ENCODE measurements around the gene MCRIP2.

DNA sequence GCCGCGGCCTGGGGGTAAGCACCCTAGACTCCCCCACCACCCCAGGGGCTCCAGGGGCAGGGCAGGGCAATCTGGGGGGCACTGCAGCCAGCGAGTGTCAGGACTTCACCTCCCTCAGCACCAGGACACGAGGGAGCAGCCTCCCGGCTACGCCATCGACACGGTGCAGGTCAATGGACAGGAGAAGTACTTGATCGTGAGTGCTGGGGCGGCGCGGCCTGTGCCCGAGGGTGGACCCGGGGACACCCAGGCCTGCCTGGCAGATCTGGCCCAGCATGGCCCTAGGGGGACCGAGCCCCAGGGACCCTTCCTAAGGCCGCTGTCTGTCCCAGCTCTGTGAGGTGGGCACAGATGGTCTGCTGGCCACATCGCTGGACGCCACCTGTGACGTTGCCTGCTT is 30.7 kb downstream of the MCRIP2 start:
- TF ChIP-seq, protein P1, sequence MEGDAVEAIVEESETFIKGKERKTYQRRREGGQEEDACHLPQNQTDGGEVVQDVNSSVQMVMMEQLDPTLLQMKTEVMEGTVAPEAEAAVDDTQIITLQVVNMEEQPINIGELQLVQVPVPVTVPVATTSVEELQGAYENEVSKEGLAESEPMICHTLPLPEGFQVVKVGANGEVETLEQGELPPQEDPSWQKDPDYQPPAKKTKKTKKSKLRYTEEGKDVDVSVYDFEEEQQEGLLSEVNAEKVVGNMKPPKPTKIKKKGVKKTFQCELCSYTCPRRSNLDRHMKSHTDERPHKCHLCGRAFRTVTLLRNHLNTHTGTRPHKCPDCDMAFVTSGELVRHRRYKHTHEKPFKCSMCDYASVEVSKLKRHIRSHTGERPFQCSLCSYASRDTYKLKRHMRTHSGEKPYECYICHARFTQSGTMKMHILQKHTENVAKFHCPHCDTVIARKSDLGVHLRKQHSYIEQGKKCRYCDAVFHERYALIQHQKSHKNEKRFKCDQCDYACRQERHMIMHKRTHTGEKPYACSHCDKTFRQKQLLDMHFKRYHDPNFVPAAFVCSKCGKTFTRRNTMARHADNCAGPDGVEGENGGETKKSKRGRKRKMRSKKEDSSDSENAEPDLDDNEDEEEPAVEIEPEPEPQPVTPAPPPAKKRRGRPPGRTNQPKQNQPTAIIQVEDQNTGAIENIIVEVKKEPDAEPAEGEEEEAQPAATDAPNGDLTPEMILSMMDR (IDR thresholded peaks at IDR 0.05): no peak
- TF ChIP-seq CEBPB (IDR thresholded peaks at IDR 0.05) (no peak), POLR2A (IDR thresholded peaks at IDR 0.05; ENCODE audit: low read length) (no peak), RAD21 (conservative IDR thresholded peaks at IDR 0.05 in 1 of 2, IDR thresholded peaks at IDR 0.05 in 1 of 2) (no peak), SMC3 (IDR thresholded peaks at IDR 0.05) (no peak), HOXA7 (CRISPR knock-in tag; IDR thresholded peaks at IDR 0.05) (no peak)
